K562 (cell line): ENCODE measurements around the gene TNFRSF18. TPM values are rescaled to one million over a fixed set of nuclear protein-coding genes. Genes with fewer than 3 reads are reported as not detected.

Experiments
- E2F1 ChIP-seq: sonication (generic); formaldehyde crosslinking; IDR thresholded peaks from 2 replicates; pipeline ENCODE4 v1.8.1; 2023; ENCODE audit warnings: mild to moderate bottlenecking, missing genetic modification reagents, moderate library complexity
- EGR1 ChIP-seq: fragments of 450-650 bp; conservative IDR thresholded peaks from 2 replicates; pipeline ENCODE4 v1.6.1; 2017; ENCODE audit warnings: mild to moderate bottlenecking
- ESRRA ChIP-seq: fragments of 450-650 bp; IDR thresholded peaks from 2 replicates; pipeline ENCODE4 v1.6.1; 2014; ENCODE audit warnings: low read depth, mild to moderate bottlenecking, moderate library complexity, borderline replicate concordance
- KLF6 ChIP-seq: fragments of 250-450 bp; sonication (Bioruptor Pico); IDR thresholded peaks from 2 replicates; pipeline ENCODE4 v1.4.0; 2020; ENCODE audit warnings: mild to moderate bottlenecking, moderate library complexity, borderline replicate concordance
- L3MBTL2 ChIP-seq: fragments of 450-650 bp; IDR thresholded peaks from 2 replicates; pipeline ENCODE4 v1.6.1; 2016; ENCODE audit warnings: mild to moderate bottlenecking, moderate library complexity
- NCOA1 ChIP-seq: fragments of 450-650 bp; IDR thresholded peaks from 2 replicates; pipeline ENCODE4 v1.6.1; 2016; ENCODE audit warnings: low read depth
- NR2C2 ChIP-seq, 2 experiments: fragments of 200-800 bp in 1 of 2; sonication (Bioruptor generic) in 1 of 2; sonication (generic) in 1 of 2; formaldehyde crosslinking in 1 of 2; IDR thresholded peaks; 2 replicates each; pipeline versions ENCODE4 v1.6.1 to v1.8.0; 2016 to 2022; ENCODE audit warnings: mild to moderate bottlenecking in 1 of 2, missing compliant biosample characterization in 1 of 2, missing genetic modification characterization in 1 of 2, missing genetic modification reagents in 1 of 2
- SMAD4 ChIP-seq: fragments of 250-450 bp; sonication (Bioruptor Pico); conservative IDR thresholded peaks from 2 replicates; pipeline ENCODE4 v1.8.0; 2021; ENCODE audit warnings: inconsistent platforms, mild to moderate bottlenecking, moderate library complexity
- SOX6 ChIP-seq: fragments of 450-650 bp; IDR thresholded peaks from 2 replicates; pipeline ENCODE4 v1.6.1; 2014; ENCODE audit warnings: mild to moderate bottlenecking
- SREBF2 ChIP-seq: sonication (generic); formaldehyde crosslinking; IDR thresholded peaks from 2 replicates; pipeline ENCODE4 v1.4.0; 2020; ENCODE audit warnings: mild to moderate bottlenecking, missing genetic modification reagents
- TEAD4 ChIP-seq, 2 experiments: sonication (generic) in 1 of 2; formaldehyde crosslinking in 1 of 2; IDR thresholded peaks; 2 replicates each; pipeline versions ENCODE4 v1.6.1 to v1.8.0; 2012 to 2022; ENCODE audit warnings: borderline replicate concordance in 1 of 2, inconsistent platforms in 1 of 2, low read length in 1 of 2, mild to moderate bottlenecking in 1 of 2, missing genetic modification reagents in 1 of 2
- WHSC1 ChIP-seq: IDR thresholded peaks from one replicate; pipeline ENCODE4 v1.6.1; 2012; ENCODE audit warnings: low read length, control low read depth, inconsistent platforms
- XRCC5 ChIP-seq: fragments of 200-400 bp; formaldehyde crosslinking; IDR thresholded peaks from 2 replicates; pipeline ENCODE4 v1.6.1; 2017; ENCODE audit warnings: low read depth, mild to moderate bottlenecking, low read length
- ZFP30 ChIP-seq: fragments of 250-450 bp; sonication (Bioruptor Pico); IDR thresholded peaks from 2 replicates; pipeline ENCODE4 v1.8.0; 2022; ENCODE audit warnings: moderate library complexity, mild to moderate bottlenecking, inconsistent platforms, borderline replicate concordance
- ZNF143 ChIP-seq: sonication (generic); formaldehyde crosslinking; IDR thresholded peaks from 2 replicates; pipeline ENCODE4 v1.9.0; 2022; ENCODE audit warnings: mild to moderate bottlenecking, missing genetic modification reagents
- ZNF444 ChIP-seq: fragments of 250-450 bp; sonication (Bioruptor Pico); IDR thresholded peaks from 2 replicates; pipeline ENCODE4 v1.4.0; 2020; ENCODE audit warnings: mild to moderate bottlenecking, moderate library complexity
- ZNF764 ChIP-seq: fragments of 250-450 bp; sonication (Bioruptor Pico); IDR thresholded peaks from 2 replicates; pipeline ENCODE4 v1.4.0; 2020; ENCODE audit warnings: low read depth, mild to moderate bottlenecking, moderate library complexity
- ZNF79 ChIP-seq: fragments of 250-450 bp; sonication (Bioruptor Pico); IDR thresholded peaks from 2 replicates; pipeline ENCODE4 v1.4.0; 2020; ENCODE audit warnings: low read depth, mild to moderate bottlenecking, moderate library complexity
- polyA plus RNA-seq, 8 experiments: library from polyadenylated mRNA; depleted of rRNA in 4 of 8; stranded (reverse) in 5 of 8; unstranded in 3 of 8; fragments of >200 nt; fragmentation: Nextera tagmentation in 2 of 8; fragmentation: Illumina TruSeq in 1 of 8; extraction: Ambion mirVana in 2 of 8; extraction: Trizol in 1 of 8; gene quantifications; 2 replicates each; pipeline versions ENCODE4 v1.2.1 to v1.2.3, GENCODE V29; 2011 to 2014; ENCODE audit warnings: inconsistent platforms in 1 of 8, missing spikeins in 1 of 8
- total RNA-seq, 7 experiments: library from RNA; depleted of rRNA in 6 of 7; stranded (reverse); fragments of >200 nt in 6 of 7; fragmentation: Illumina TruSeq in 2 of 7; extraction: Trizol in 2 of 7; gene quantifications; 2 replicates each; pipeline versions ENCODE4 v1.2.1 to v1.2.3, GENCODE V29; 2011 to 2021; ENCODE audit warnings: low replicate concordance in 1 of 7
- TF ChIP-seq, protein P1 (sequence below): fragments of 150-350 bp; conservative IDR thresholded peaks from 2 replicates; pipeline ENCODE4 v1.6.1; 2014; ENCODE audit warnings: low read length
- TF ChIP-seq, protein P2 (sequence below): fragments of 450-650 bp; IDR thresholded peaks from one replicate; pipeline ENCODE4 v1.6.1; 2018; ENCODE audit warnings: mild to moderate bottlenecking, moderate library complexity; ENCODE audit not compliant: partially characterized antibody
- TF ChIP-seq, protein P3 (sequence below): sonication (generic); formaldehyde crosslinking; IDR thresholded peaks from 2 replicates; pipeline ENCODE4 v1.8.1; 2023; ENCODE audit warnings: mild to moderate bottlenecking, missing genetic modification reagents

Gene TNFRSF18
- total and polyA plus RNA-seq, 9 of the 15 experiments (the other 6 are each of a cell fraction or from before 2014, with no cell fraction given), result 0.24 to 0.27 TPM; not detected in 7

DNA sequence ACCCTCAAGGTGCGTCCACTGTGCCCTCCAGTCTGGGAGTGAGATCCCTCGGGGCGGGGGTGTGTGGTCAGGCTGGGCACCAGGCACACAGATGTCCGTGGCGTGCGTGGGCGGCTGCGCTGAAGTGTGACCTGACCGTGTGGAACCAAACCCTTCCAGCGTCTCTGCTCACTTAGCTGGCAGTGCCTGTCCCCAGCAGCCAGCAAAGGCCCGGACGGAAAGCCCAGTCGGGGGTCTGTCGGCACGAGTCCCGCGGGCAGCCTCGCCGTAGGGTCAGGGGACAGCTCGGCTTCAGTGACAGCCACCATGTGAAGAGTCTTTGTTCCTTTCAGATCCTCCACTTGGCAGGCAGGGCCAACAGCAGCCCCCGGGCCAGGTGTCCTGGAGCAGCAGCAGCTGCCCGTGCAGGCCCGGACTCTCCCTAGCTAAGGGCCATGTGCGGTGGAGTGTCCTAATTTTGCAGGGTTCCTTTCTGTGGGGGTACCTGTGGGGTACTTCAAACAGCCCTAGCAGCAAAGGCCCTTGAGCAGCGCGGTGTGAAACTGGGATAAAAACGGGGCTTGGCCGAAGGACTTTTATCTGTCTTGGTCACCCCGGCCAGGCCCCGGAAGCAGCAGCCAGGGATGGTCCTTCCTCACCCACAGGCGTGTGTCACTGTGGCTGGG, 21.2 kb downstream of the TNFRSF18 start (continued):
- no peak for TF ChIP-seq ZNF79 (CRISPR knock-in tag)
- no peak for TF ChIP-seq E2F1
- TF ChIP-seq, protein P1, sequence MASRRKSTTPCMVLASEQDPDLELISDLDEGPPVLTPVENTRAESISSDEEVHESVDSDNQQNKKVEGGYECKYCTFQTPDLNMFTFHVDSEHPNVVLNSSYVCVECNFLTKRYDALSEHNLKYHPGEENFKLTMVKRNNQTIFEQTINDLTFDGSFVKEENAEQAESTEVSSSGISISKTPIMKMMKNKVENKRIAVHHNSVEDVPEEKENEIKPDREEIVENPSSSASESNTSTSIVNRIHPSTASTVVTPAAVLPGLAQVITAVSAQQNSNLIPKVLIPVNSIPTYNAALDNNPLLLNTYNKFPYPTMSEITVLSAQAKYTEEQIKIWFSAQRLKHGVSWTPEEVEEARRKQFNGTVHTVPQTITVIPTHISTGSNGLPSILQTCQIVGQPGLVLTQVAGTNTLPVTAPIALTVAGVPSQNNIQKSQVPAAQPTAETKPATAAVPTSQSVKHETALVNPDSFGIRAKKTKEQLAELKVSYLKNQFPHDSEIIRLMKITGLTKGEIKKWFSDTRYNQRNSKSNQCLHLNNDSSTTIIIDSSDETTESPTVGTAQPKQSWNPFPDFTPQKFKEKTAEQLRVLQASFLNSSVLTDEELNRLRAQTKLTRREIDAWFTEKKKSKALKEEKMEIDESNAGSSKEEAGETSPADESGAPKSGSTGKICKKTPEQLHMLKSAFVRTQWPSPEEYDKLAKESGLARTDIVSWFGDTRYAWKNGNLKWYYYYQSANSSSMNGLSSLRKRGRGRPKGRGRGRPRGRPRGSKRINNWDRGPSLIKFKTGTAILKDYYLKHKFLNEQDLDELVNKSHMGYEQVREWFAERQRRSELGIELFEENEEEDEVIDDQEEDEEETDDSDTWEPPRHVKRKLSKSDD, result no peak
- no peak for TF ChIP-seq ZNF444
- TF ChIP-seq WHSC1, result no peak
- TF ChIP-seq EGR1, result peak; percentile 85
- TF ChIP-seq KLF6, result no peak
- no peak for TF ChIP-seq NR2C2 (CRISPR knock-in tag; IDR thresholded peaks at IDR 0.05)
- TF ChIP-seq NR2C2 (tag; IDR thresholded peaks at IDR 0.05), result peak; percentile 64
- peak; percentile 37; the same call in 1 of the 2 replicates for TF ChIP-seq TEAD4 (IDR thresholded peaks at IDR 0.05; ENCODE audit: low read length)
- no peak for TF ChIP-seq TEAD4 (CRISPR knock-in tag; IDR thresholded peaks at IDR 0.05; ENCODE audit: borderline replicate concordance)
- peak; percentile 93 for TF ChIP-seq L3MBTL2
- TF ChIP-seq ZNF764, result no peak
- TF ChIP-seq SOX6, result peak; percentile 43
- peak; percentile 31; the same call in 1 of the 2 replicates for TF ChIP-seq ESRRA
- peak; percentile 45; the same call in 1 of the 2 replicates for TF ChIP-seq SMAD4
- no peak for TF ChIP-seq ZNF143 (CRISPR knock-in tag)
- TF ChIP-seq SREBF2 (CRISPR knock-in tag), result no peak
- TF ChIP-seq, protein P2, sequence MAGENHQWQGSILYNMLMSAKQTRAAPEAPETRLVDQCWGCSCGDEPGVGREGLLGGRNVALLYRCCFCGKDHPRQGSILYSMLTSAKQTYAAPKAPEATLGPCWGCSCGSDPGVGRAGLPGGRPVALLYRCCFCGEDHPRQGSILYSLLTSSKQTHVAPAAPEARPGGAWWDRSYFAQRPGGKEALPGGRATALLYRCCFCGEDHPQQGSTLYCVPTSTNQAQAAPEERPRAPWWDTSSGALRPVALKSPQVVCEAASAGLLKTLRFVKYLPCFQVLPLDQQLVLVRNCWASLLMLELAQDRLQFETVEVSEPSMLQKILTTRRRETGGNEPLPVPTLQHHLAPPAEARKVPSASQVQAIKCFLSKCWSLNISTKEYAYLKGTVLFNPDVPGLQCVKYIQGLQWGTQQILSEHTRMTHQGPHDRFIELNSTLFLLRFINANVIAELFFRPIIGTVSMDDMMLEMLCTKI, result no peak
- TF ChIP-seq XRCC5, result no peak
- TF ChIP-seq, protein P3, sequence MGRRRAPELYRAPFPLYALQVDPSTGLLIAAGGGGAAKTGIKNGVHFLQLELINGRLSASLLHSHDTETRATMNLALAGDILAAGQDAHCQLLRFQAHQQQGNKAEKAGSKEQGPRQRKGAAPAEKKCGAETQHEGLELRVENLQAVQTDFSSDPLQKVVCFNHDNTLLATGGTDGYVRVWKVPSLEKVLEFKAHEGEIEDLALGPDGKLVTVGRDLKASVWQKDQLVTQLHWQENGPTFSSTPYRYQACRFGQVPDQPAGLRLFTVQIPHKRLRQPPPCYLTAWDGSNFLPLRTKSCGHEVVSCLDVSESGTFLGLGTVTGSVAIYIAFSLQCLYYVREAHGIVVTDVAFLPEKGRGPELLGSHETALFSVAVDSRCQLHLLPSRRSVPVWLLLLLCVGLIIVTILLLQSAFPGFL, result no peak
- no peak for TF ChIP-seq ZFP30 (CRISPR knock-in tag)
- TF ChIP-seq NCOA1, result no peak
